ENCODE measurements around the gene INTS6. TPM values are rescaled to one million over a fixed set of nuclear protein-coding genes. Genes with fewer than 3 reads are reported as not detected.

Gene INTS6
- total RNA-seq (2022; extraction: Qiagen RNA extraction), result 8.0 to 10.8 TPM (median 9.0 TPM) in 5 replicates

GRCh38 chr13:51452361-51453206 lies at the start of gene INTS6:
TSS of gene INTS6 (minus strand) at chr13:51453036. CDS start at chr13:51452525, 511 bp downstream.

GRCh38 chr13:51339354-51339753 lies 113.5 kb downstream of the INTS6 start, which contains the start of gene SERPINE3:
TSS of gene SERPINE3 (plus strand) at chr13:51339691. CDS start at chr13:51341092, 1,401 bp downstream.

Other genes starting within 250 kb of the INTS6 start
- 1.9 to 2.8 TPM (median 2.3 TPM) in 5 replicates for gene FAM124A, start 230.6 kb downstream of the INTS6 start, total RNA-seq (2022; extraction: Qiagen RNA extraction)
- not detected in 5 replicates for gene SERPINE3, start 113.3 kb downstream of the INTS6 start, total RNA-seq (2022; extraction: Qiagen RNA extraction)
- gene WDFY2, start 131.4 kb upstream of the INTS6 start, total RNA-seq (2022; extraction: Qiagen RNA extraction), result 2.8 to 3.7 TPM (median 3.4 TPM) in 5 replicates